Small intestine (tissue), 7 donors: Measurements from ENCODE around the gene FRZB. TPM values are rescaled to one million over a fixed set of nuclear protein-coding genes. Genes with fewer than 3 reads are reported as not detected.

Source experiments
- DNase-seq, 2 donors: peaks; one replicate each; pipeline versions ENCODE4 v3.0.0 to v3.0.0-alpha.2; 2013
- FAIRE-seq: peaks from 2 replicates; lab custom pipeline; 2012; peaks lifted over from hg19 to GRCh38; lab: Jason Lieb, UNC
- H3K27ac ChIP-seq, 3 donors: one replicate each; pipeline ENCODE4 v1.5.1; 2013; ENCODE audit warnings: low read length in 2 of 3, mild to moderate bottlenecking in 2 of 3, control low read depth in 1 of 3, inconsistent platforms in 1 of 3, low read depth in 1 of 3, moderate library complexity in 1 of 3
- H3K27me3 ChIP-seq, 3 donors: one replicate each; pipeline ENCODE4 v1.6.1; 2013; ENCODE audit warnings: low read length in 3 of 3, inconsistent platforms in 1 of 3; ENCODE audit not compliant: control insufficient read depth in 3 of 3, insufficient read depth in 3 of 3
- H3K36me3 ChIP-seq, 3 donors: one replicate each; pipeline ENCODE4 v1.6.1; 2013; ENCODE audit warnings: low read length in 3 of 3, inconsistent platforms in 1 of 3, low read depth in 1 of 3, mild to moderate bottlenecking in 1 of 3, moderate library complexity in 1 of 3; ENCODE audit not compliant: control insufficient read depth in 3 of 3, insufficient read depth in 2 of 3
- H3K4me1 ChIP-seq, 3 donors: one replicate each; pipeline ENCODE4 v1.6.1; 2013; ENCODE audit warnings: low read length in 2 of 3, inconsistent platforms in 1 of 3, low read depth in 1 of 3, mild to moderate bottlenecking in 1 of 3, moderate library complexity in 1 of 3; ENCODE audit not compliant: control insufficient read depth in 3 of 3, insufficient read depth in 2 of 3
- H3K4me3 ChIP-seq, 3 donors: one replicate each; pipeline ENCODE4 v1.5.1; 2013; ENCODE audit warnings: low read length in 3 of 3, control low read depth in 1 of 3, inconsistent platforms in 1 of 3, low read depth in 1 of 3, mild to moderate bottlenecking in 1 of 3, moderate library complexity in 1 of 3
- H3K9me3 ChIP-seq, 2 donors: one replicate each; pipeline ENCODE4 v1.6.1; 2013; ENCODE audit warnings: low read depth in 1 of 2, low read length in 1 of 2; ENCODE audit not compliant: control insufficient read depth in 2 of 2, insufficient read depth in 1 of 2
- whole genome bisulfite sequencing, 3 donors: extraction: QIAGEN DNeasy Blood & Tissue Kit; methylation state at CpG; one replicate each; pipeline ENCODE4 v1.1.7; 2013; 5-methylcytosine and 5-hydroxymethylcytosine counted together
- polyA plus RNA-seq, 4 donors: library from polyadenylated mRNA; stranded (reverse) in 3 of 4; unstranded in 1 of 4; fragments of 200-250 nt in 3 of 4; fragments of 120-200 nt in 1 of 4; gene quantifications; one replicate each; pipeline versions ENCODE4 v1.2.1 to v1.2.3, GENCODE V29; 2013
- donor health status: healthy with polysubstance abuse.
- donor health status: control.
- donor health status: control.
- donor health status: Bipolar disorder and iron deficiency.
- donor health status: healthy.

Gene FRZB
- polyA plus RNA-seq, 4 donors, result 1.9 to 39.1 (median 3.8) TPM

- Histone ChIP-seq H3K9me3 (no peaks in the 10 kb centered on the region), H3K27ac (no peak overlapping the region), H3K4me3 (no peak overlapping the region), H3K4me1 (no peaks in the 10 kb centered on the region), H3K27me3 (no peaks in the 10 kb centered on the region), H3K36me3 (no peaks in the 10 kb centered on the region)
- no peak for FAIRE-seq
- DNase-seq, result no peak
- 59 to 66% (median 61%) methylated on average over 5 of the region's 5 CpGs for WGBS, 3 donors
Observed at GRCh38 chr2:182854375-182855105, 11.9 kb downstream of the FRZB start.

GRCh38 chr2:182852801-182853200, 13.6 kb downstream of the FRZB start:
- Histone ChIP-seq H3K27me3 (no peaks in the 10 kb centered on the region), H3K4me3 (no peak overlapping the region), H3K36me3 (no peaks in the 10 kb centered on the region), H3K27ac (no peak overlapping the region), H3K9me3 (no peaks in the 10 kb centered on the region), H3K4me1 (no peaks in the 10 kb centered on the region)
- FAIRE-seq (no peak), DNase-seq (no peak)
- 51 to 63% (median 55%) methylated on average over 1 of the region's 1 CpG for WGBS, 3 donors

GRCh38 chr2:182852090-182852489, 14.3 kb downstream of the FRZB start:
- FAIRE-seq (no peak), DNase-seq (no peak)
- Histone ChIP-seq H3K36me3 (no peaks in the 10 kb centered on the region), H3K27ac (no peak overlapping the region), H3K4me3 (no peak overlapping the region), H3K27me3 (no peaks in the 10 kb centered on the region), H3K9me3 (no peaks in the 10 kb centered on the region), H3K4me1 (no peaks in the 10 kb centered on the region)
- 92 to 96% (median 95%) methylated on average over 1 of the region's 1 CpG for WGBS, 3 donors

- no peak for FAIRE-seq
- Histone ChIP-seq H3K36me3 (no peaks in the 10 kb centered on the region), H3K27me3 (no peaks in the 10 kb centered on the region), H3K27ac (no peak overlapping the region), H3K9me3 (no peaks in the 10 kb centered on the region), H3K4me3 (no peak overlapping the region), H3K4me1 (no peaks in the 10 kb centered on the region)
- no peak for DNase-seq
- WGBS, 3 donors, result 51 to 63% (median 60%) methylated on average over 3 of the region's 3 CpGs
Observed at GRCh38 chr2:182845794-182846417, 20.5 kb downstream of the FRZB start.

- Histone ChIP-seq H3K4me1 (no peaks in the 10 kb centered on the region), H3K36me3 (no peaks in the 10 kb centered on the region), H3K9me3 (no peaks in the 10 kb centered on the region), H3K4me3 (no peak overlapping the region), H3K27me3 (no peaks in the 10 kb centered on the region), H3K27ac (no peak overlapping the region)
- 81 to 94% (median 85%) methylated on average over 3 of the region's 3 CpGs for WGBS, 3 donors
- DNase-seq (no peak), FAIRE-seq (no peak)
Observed at GRCh38 chr2:182836451-182836850, 30.0 kb downstream of the FRZB start.

GRCh38 chr2:182834293-182834692, 32.1 kb downstream of the FRZB start:
- WGBS, 3 donors, result 68 to 92% (median 87%) methylated on average over 1 of the region's 1 CpG
- H3K9me3 ChIP-seq, result no peaks in the 10 kb centered on the region
- H3K36me3 ChIP-seq, result no peaks in the 10 kb centered on the region
- DNase-seq (no peak), FAIRE-seq (no peak)
- H3K4me1 ChIP-seq, result no peaks in the 10 kb centered on the region
- no peak overlapping the region for H3K4me3 ChIP-seq
- H3K27ac ChIP-seq, result no peak overlapping the region
- H3K27me3 ChIP-seq, result no peaks in the 10 kb centered on the region

GRCh38 chr2:182833084-182833854, 33.2 kb downstream of the FRZB start:
- H3K36me3 ChIP-seq, result no peaks in the 10 kb centered on the region
- WGBS, 3 donors, result 82 to 90% (median 84%) methylated on average over 9 of the region's 9 CpGs
- no peaks in the 10 kb centered on the region for H3K9me3 ChIP-seq
- no peak overlapping the region for H3K4me3 ChIP-seq
- FAIRE-seq (no peak), DNase-seq (no peak)
- no peaks in the 10 kb centered on the region for H3K4me1 ChIP-seq
- no peak overlapping the region for H3K27ac ChIP-seq
- H3K27me3 ChIP-seq, result no peaks in the 10 kb centered on the region

- Histone ChIP-seq H3K27ac (no peak overlapping the region), H3K4me3 (no peak overlapping the region), H3K4me1 (no peaks in the 10 kb centered on the region), H3K36me3 (no peaks in the 10 kb centered on the region), H3K27me3 (no peaks in the 10 kb centered on the region), H3K9me3 (no peaks in the 10 kb centered on the region)
- no peak for DNase-seq
- no peak for FAIRE-seq
- 62 to 72% (median 65%) methylated on average over 3 of the region's 3 CpGs for WGBS, 3 donors
Observed at GRCh38 chr2:182831921-182832320, 34.5 kb downstream of the FRZB start.
